ENCODE data around the gene DNAJC5G. TPM values are rescaled to one million over a fixed set of nuclear protein-coding genes. Genes with fewer than 3 reads are reported as not detected.
A peak's percentile ranks its signal among the peaks of the same experiment; 100 is the strongest.

DNAJC5G gene
- total and polyA plus RNA-seq, 10 donors, result not detected

DNA sequence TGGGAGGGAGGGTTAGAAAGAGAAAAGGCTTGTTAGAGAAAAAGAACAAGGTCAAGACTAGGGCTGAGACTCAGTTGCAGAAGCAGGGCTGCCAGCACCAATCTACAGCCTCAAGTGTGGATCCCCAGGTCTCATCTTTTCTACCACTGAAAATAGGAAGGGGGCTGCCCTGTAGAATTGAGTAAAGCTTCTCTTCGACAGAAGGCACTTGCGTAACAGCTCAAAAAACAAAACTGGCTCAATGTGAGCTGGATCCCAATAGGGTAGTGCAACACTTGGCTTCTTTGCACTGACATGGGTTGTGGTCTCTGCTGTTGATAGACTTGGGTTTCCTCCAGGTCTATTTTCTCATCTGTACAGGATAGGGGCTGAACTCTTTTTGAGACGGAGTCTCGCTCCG, 49.5 kb downstream of the DNAJC5G start:
- 62 to 83% (median 77%) methylated on average over 5 of the region's 5 CpGs for WGBS, 5 donors
- no peak for DNase-seq
- Histone ChIP-seq H3K4me1 (peaks cover 9 to 30% (median 22%) of the 10 kb centered on the region in 6 donors), H3K27me3 (replicated peaks in 1 of 7) (no peaks in the 10 kb centered on the region), H3K36me3 (peaks cover 3 to 44% (median 39%) of the 10 kb centered on the region in 6 donors), H3K4me3 (no peak overlapping the region), H3K9me3 (no peaks in the 10 kb centered on the region), H3K27ac (no peak overlapping the region)
- TF ChIP-seq POLR2A (IDR thresholded peaks at IDR 0.05) (no peak), POLR2AphosphoS5 (IDR thresholded peaks at IDR 0.05) (peak in 1 of 3 donors; percentile 7)
- TF ChIP-seq, protein P1, sequence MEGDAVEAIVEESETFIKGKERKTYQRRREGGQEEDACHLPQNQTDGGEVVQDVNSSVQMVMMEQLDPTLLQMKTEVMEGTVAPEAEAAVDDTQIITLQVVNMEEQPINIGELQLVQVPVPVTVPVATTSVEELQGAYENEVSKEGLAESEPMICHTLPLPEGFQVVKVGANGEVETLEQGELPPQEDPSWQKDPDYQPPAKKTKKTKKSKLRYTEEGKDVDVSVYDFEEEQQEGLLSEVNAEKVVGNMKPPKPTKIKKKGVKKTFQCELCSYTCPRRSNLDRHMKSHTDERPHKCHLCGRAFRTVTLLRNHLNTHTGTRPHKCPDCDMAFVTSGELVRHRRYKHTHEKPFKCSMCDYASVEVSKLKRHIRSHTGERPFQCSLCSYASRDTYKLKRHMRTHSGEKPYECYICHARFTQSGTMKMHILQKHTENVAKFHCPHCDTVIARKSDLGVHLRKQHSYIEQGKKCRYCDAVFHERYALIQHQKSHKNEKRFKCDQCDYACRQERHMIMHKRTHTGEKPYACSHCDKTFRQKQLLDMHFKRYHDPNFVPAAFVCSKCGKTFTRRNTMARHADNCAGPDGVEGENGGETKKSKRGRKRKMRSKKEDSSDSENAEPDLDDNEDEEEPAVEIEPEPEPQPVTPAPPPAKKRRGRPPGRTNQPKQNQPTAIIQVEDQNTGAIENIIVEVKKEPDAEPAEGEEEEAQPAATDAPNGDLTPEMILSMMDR (IDR thresholded peaks at IDR 0.05 in 8 of 11, conservative IDR thresholded peaks at IDR 0.05 in 3 of 11), result no peak
- intact Hi-C loops (cut with DNase I; ENCODE audit: low total_unique reads), result no loop called here

Other genes starting within 250 kb of the DNAJC5G start
- gene TMEM214, start 242.5 kb upstream of the DNAJC5G start, total RNA-seq, result 10 to 100 TPM; 56.1 to 93.1 (median 73.0) TPM
- gene TMEM214, start 242.5 kb upstream of the DNAJC5G start, polyA plus RNA-seq, result 10 to 100 TPM; 22.3 to 48.9 (median 26.8) TPM
- 10 to 100 TPM; 11.6 to 18.6 (median 14.9) TPM for gene AGBL5, start 223.8 kb upstream of the DNAJC5G start, total RNA-seq
- 10 to 100 TPM in 1 of 3 donors, 1 to 10 TPM in 2; 7.1 to 10.5 (median 8.0) TPM for gene AGBL5, start 223.8 kb upstream of the DNAJC5G start, polyA plus RNA-seq
- gene OST4, start 203.8 kb upstream of the DNAJC5G start, total RNA-seq, result 100 to 1,000 TPM; 197 to 292 (median 235) TPM
- 100 to 1,000 TPM; 418 to 556 (median 523) TPM for gene OST4, start 203.8 kb upstream of the DNAJC5G start, polyA plus RNA-seq
- gene EMILIN1, start 196.8 kb upstream of the DNAJC5G start, total RNA-seq, result 100 to 1,000 TPM in 6 of 7 donors, 10 to 100 TPM in 1; 62.5 to 152 (median 112) TPM
- gene EMILIN1, start 196.8 kb upstream of the DNAJC5G start, polyA plus RNA-seq, result 10 to 100 TPM; 18.3 to 71.4 (median 40.7) TPM
- 1 to 10 TPM; 3.3 to 8.3 (median 3.6) TPM for gene KHK, start 188.7 kb upstream of the DNAJC5G start, total RNA-seq
- 1 to 10 TPM; 3.3 to 6.4 (median 4.4) TPM for gene KHK, start 188.7 kb upstream of the DNAJC5G start, polyA plus RNA-seq
- gene CGREF1, start 156.3 kb upstream of the DNAJC5G start, total RNA-seq, result under 1 TPM in 4 of 7 donors, not detected in 3; 0.27 to 0.82 (median 0.47) TPM
- gene CGREF1, start 156.3 kb upstream of the DNAJC5G start, polyA plus RNA-seq, result under 1 TPM; 0.17 to 0.61 (median 0.42) TPM
- 1 to 10 TPM in 1 of 7 donors, under 1 TPM in 5, not detected in 1; 0.38 to 1.6 (median 0.58) TPM for gene ABHD1, start 151.6 kb upstream of the DNAJC5G start, total RNA-seq
- gene ABHD1, start 151.6 kb upstream of the DNAJC5G start, polyA plus RNA-seq, result under 1 TPM; 0.42 to 0.80 (median 0.71) TPM
- 10 to 100 TPM; 43.9 to 75.0 (median 50.2) TPM for gene PREB, start 140.8 kb upstream of the DNAJC5G start, total RNA-seq
- 10 to 100 TPM; 42.8 to 56.0 (median 44.3) TPM for gene PREB, start 140.8 kb upstream of the DNAJC5G start, polyA plus RNA-seq
- not detected for gene PRR30, start 136.0 kb upstream of the DNAJC5G start, total RNA-seq
- not detected for gene PRR30, start 136.0 kb upstream of the DNAJC5G start, polyA plus RNA-seq
- gene TCF23, start 126.4 kb upstream of the DNAJC5G start, total RNA-seq, result 10 to 100 TPM in 1 of 7 donors, 1 to 10 TPM in 6; 1.8 to 14.8 (median 3.2) TPM
- under 1 TPM; 0.27 to 0.93 (median 0.30) TPM for gene TCF23, start 126.4 kb upstream of the DNAJC5G start, polyA plus RNA-seq
- 100 to 1,000 TPM in 3 of 7 donors, 10 to 100 TPM in 4; 59.2 to 300 (median 92.8) TPM for gene ATRAID, start 63.4 kb upstream of the DNAJC5G start, total RNA-seq
- gene ATRAID, start 63.4 kb upstream of the DNAJC5G start, polyA plus RNA-seq, result 100 to 1,000 TPM in 2 of 3 donors, 10 to 100 TPM in 1; 85.1 to 131 (median 116) TPM
- 10 to 100 TPM; 19.4 to 33.3 (median 23.2) TPM for gene SLC5A6, start 63.2 kb upstream of the DNAJC5G start, total RNA-seq
- 10 to 100 TPM; 11.9 to 15.4 (median 15.3) TPM for gene SLC5A6, start 63.2 kb upstream of the DNAJC5G start, polyA plus RNA-seq
- gene CAD, start 58.1 kb upstream of the DNAJC5G start, total RNA-seq, result 10 to 100 TPM; 20.9 to 38.8 (median 30.3) TPM
- gene CAD, start 58.1 kb upstream of the DNAJC5G start, polyA plus RNA-seq, result 10 to 100 TPM; 10.9 to 18.3 (median 14.2) TPM
- under 1 TPM in 2 of 7 donors, not detected in 5; 0.32 to 0.34 TPM for gene SLC30A3, start 12.4 kb upstream of the DNAJC5G start, total RNA-seq
- gene SLC30A3, start 12.4 kb upstream of the DNAJC5G start, polyA plus RNA-seq, result under 1 TPM; 0.05 to 0.16 (median 0.07) TPM
- gene TRIM54, start 7.0 kb downstream of the DNAJC5G start, total RNA-seq, result 1 to 10 TPM in 1 of 7 donors, under 1 TPM in 5, not detected in 1; 0.23 to 3.1 (median 0.48) TPM
- under 1 TPM; 0.22 to 0.77 (median 0.49) TPM for gene TRIM54, start 7.0 kb downstream of the DNAJC5G start, polyA plus RNA-seq
- 1 to 10 TPM; 1.9 to 3.9 (median 2.4) TPM for gene UCN, start 33.0 kb downstream of the DNAJC5G start, total RNA-seq
- 1 to 10 TPM; 2.5 to 4.4 (median 3.4) TPM for gene UCN, start 33.0 kb downstream of the DNAJC5G start, polyA plus RNA-seq
- gene MPV17, start 47.7 kb downstream of the DNAJC5G start, total RNA-seq, result 100 to 1,000 TPM in 1 of 7 donors, 10 to 100 TPM in 6; 58.0 to 101 (median 73.9) TPM
- 10 to 100 TPM; 78.8 to 83.1 (median 81.7) TPM for gene MPV17, start 47.7 kb downstream of the DNAJC5G start, polyA plus RNA-seq
- gene GTF3C2, start 81.3 kb downstream of the DNAJC5G start, total RNA-seq, result 10 to 100 TPM; 56.8 to 73.8 (median 61.9) TPM
- gene GTF3C2, start 81.3 kb downstream of the DNAJC5G start, polyA plus RNA-seq, result 10 to 100 TPM; 27.5 to 39.1 (median 37.1) TPM
- gene EIF2B4, start 94.9 kb downstream of the DNAJC5G start, total RNA-seq, result 10 to 100 TPM; 26.5 to 33.9 (median 30.3) TPM
- 10 to 100 TPM; 33.4 to 58.1 (median 48.5) TPM for gene EIF2B4, start 94.9 kb downstream of the DNAJC5G start, polyA plus RNA-seq
- 100 to 1,000 TPM; 102 to 140 (median 118) TPM for gene SNX17, start 95.2 kb downstream of the DNAJC5G start, total RNA-seq
- gene SNX17, start 95.2 kb downstream of the DNAJC5G start, polyA plus RNA-seq, result 100 to 1,000 TPM in 1 of 3 donors, 10 to 100 TPM in 2; 84.9 to 128 (median 86.5) TPM
- gene ZNF513, start 105.3 kb downstream of the DNAJC5G start, total RNA-seq, result 10 to 100 TPM; 13.6 to 20.2 (median 17.7) TPM
- 10 to 100 TPM; 14.2 to 29.0 (median 26.7) TPM for gene ZNF513, start 105.3 kb downstream of the DNAJC5G start, polyA plus RNA-seq
- gene PPM1G, start 134.2 kb downstream of the DNAJC5G start, total RNA-seq, result 10 to 100 TPM; 44.9 to 59.3 (median 49.9) TPM
- 10 to 100 TPM; 36.0 to 51.2 (median 45.0) TPM for gene PPM1G, start 134.2 kb downstream of the DNAJC5G start, polyA plus RNA-seq
- 10 to 100 TPM; 57.8 to 82.0 (median 68.2) TPM for gene NRBP1, start 153.2 kb downstream of the DNAJC5G start, total RNA-seq
- 10 to 100 TPM; 41.8 to 52.9 (median 42.5) TPM for gene NRBP1, start 153.2 kb downstream of the DNAJC5G start, polyA plus RNA-seq
- gene KRTCAP3, start 166.9 kb downstream of the DNAJC5G start, total RNA-seq, result 1 to 10 TPM in 6 of 7 donors, not detected in 1; 2.2 to 5.4 (median 3.3) TPM
- gene KRTCAP3, start 166.9 kb downstream of the DNAJC5G start, polyA plus RNA-seq, result 1 to 10 TPM; 2.5 to 5.7 (median 4.5) TPM
- gene IFT172, start 214.3 kb downstream of the DNAJC5G start, total RNA-seq, result 10 to 100 TPM; 25.1 to 44.3 (median 34.5) TPM
- 10 to 100 TPM; 14.4 to 48.4 (median 36.1) TPM for gene IFT172, start 214.3 kb downstream of the DNAJC5G start, polyA plus RNA-seq
- 10 to 100 TPM in 2 of 7 donors, 1 to 10 TPM in 5; 2.6 to 10.9 (median 8.1) TPM for gene FNDC4, start 219.8 kb downstream of the DNAJC5G start, total RNA-seq
- gene FNDC4, start 219.8 kb downstream of the DNAJC5G start, polyA plus RNA-seq, result 1 to 10 TPM; 3.3 to 7.9 (median 4.2) TPM
- gene GCKR, start 221.4 kb downstream of the DNAJC5G start, total RNA-seq, result 1 to 10 TPM in 6 of 7 donors, under 1 TPM in 1; 0.33 to 6.7 (median 3.3) TPM
- 1 to 10 TPM in 2 of 3 donors, under 1 TPM in 1; 0.59 to 3.4 (median 3.3) TPM for gene GCKR, start 221.4 kb downstream of the DNAJC5G start, polyA plus RNA-seq